ENCODE data around the gene PRR7.

PRR7 gene

GRCh38 chr5:177425196-177425800, 21.3 kb upstream of the PRR7 start:
- ChIA-PET POLR2A (interaction anchor here (0.9 to 2.3 kb wide), 6 partner anchors 14 to 70 kb away, joined by 4 to 19 read pairs (median 7); no protein-coding TSS in a partner anchor), CTCF (interaction anchor here (1.0 to 5.2 kb wide), 5 partner anchors 22 to 55 kb away, joined by 3 to 40 read pairs (median 5); no protein-coding TSS in a partner anchor)
- H3K27ac ChIP-seq (ENCODE audit: extremely low read depth, low read depth, low read length), result 0 out of 2 replicates have a peak overlapping the region, but pooled peaks have one; percentile 62
- TF ChIP-seq ZNF140 (tag by site-specific recombination; IDR thresholded peaks at IDR 0.05) (no peak), ZNF398 (tag by site-specific recombination; IDR thresholded peaks at IDR 0.05) (peak; percentile 6; the same call in 1 of the 2 replicates)
- no peaks in the 10 kb centered on the region for H3K9me3 ChIP-seq (ENCODE audit: control insufficient read depth, insufficient read depth, low read depth, low read length)
- peaks cover 0 to 19% of the 10 kb centered on the region in 2 experiments; a peak in 1 of 3 replicates for H3K36me3 ChIP-seq (ENCODE audit: control insufficient read depth in 2 of 2, insufficient read depth in 1 of 2, low read length in 2 of 2)
- peak overlapping the region; percentile 68 for H3K4me3 ChIP-seq (ENCODE audit: low read depth, low read length)
- no peaks in the 10 kb centered on the region for H3K4me1 ChIP-seq (ENCODE audit: control insufficient read depth, insufficient read depth, low read length)

DNA sequence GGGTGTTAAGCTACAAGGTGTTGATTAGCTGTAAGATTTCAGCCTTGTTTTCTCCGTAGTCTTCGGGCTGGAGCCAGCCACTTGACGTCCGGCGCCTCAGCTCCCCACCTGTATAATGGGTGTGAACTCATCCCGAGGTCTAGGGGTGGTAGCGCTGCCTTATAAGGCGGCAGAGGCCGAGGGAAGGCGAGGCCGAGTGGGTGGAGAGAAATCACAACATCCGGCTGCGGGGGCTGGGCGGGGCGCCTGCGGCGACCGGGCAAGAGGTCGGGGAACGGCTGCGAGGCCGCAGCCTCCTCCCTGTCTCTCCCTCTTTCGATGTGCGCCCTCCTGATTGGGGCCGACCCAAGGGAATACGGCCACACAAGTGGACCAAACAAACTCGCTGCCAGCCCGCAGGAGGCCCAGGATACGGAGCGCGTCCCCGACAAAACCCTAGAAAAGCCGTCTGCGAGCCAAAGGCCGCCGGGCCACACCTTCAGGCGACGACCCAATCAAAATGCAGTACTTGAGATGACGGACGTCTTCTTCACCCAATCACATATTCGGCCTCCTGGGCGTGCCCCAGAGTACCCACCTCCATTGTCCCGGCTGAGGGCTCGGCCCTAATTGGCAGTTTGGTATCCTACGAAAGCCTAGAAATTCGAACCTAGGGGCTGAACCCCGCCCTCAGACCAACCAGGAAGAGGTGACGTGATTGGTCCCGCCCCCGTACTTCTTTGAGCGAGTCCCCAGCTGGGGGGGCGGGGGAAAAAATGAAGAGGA, 20.6 kb upstream of the PRR7 start:
- Histone ChIP-seq H3K9me3 (ENCODE audit: control insufficient read depth, insufficient read depth, low read depth, low read length) (no peaks in the 10 kb centered on the region), H3K4me1 (ENCODE audit: control insufficient read depth, insufficient read depth, low read length) (no peaks in the 10 kb centered on the region), H3K4me3 (ENCODE audit: low read depth, low read length) (peak overlapping the region; percentile 68), H3K27ac (ENCODE audit: extremely low read depth, low read depth, low read length) (peak overlapping the region; percentile 62), H3K36me3 (ENCODE audit: control insufficient read depth in 2 of 2, insufficient read depth in 1 of 2, low read length in 2 of 2) (peaks cover 0 to 26% of the 10 kb centered on the region in 2 experiments; a peak in 1 of 3 replicates)
- ChIA-PET POLR2A (interaction anchor here (0.5 to 4.2 kb wide), 31 partner anchors 8 to 971 kb away, joined by 3 to 45 read pairs (median 6); partner anchors contain the start of genes DBN1, LMAN2 and PDLIM7), CTCF (interaction anchor here (0.5 to 5.2 kb wide), 8 partner anchors 8 to 77 kb away, joined by 3 to 40 read pairs (median 4); no protein-coding TSS in a partner anchor)
- TF ChIP-seq KLF9 (tag by site-specific recombination; IDR thresholded peaks at IDR 0.05; ENCODE audit: low read depth) (peak; percentile 95), WT1 (tag by site-specific recombination; IDR thresholded peaks at IDR 0.05) (peak; percentile 42; the same call in 1 of the 2 replicates), GLI4 (tag by site-specific recombination; IDR thresholded peaks at IDR 0.05) (no peak), SCRT1 (tag by site-specific recombination; IDR thresholded peaks at IDR 0.05; ENCODE audit: borderline replicate concordance) (peak; percentile 57; the same call in 1 of the 2 replicates), ZNF138 (tag by site-specific recombination; IDR thresholded peaks at IDR 0.05; ENCODE audit: borderline replicate concordance) (no peak), YY2 (tag by site-specific recombination; IDR thresholded peaks at IDR 0.05) (no peak), MYNN (tag by site-specific recombination; IDR thresholded peaks at IDR 0.05; ENCODE audit: borderline replicate concordance) (no peak), ZNF830 (tag by site-specific recombination; IDR thresholded peaks at IDR 0.05; ENCODE audit: low read depth) (no peak), ZXDB (tag by site-specific recombination; IDR thresholded peaks at IDR 0.05) (peak; percentile 85), ZNF423 (tag by site-specific recombination; IDR thresholded peaks at IDR 0.05) (0 out of 2 replicates have a peak, but pooled peaks have one; percentile 17), ZNF629 (tag by site-specific recombination; IDR thresholded peaks at IDR 0.05) (peak; percentile 75), PRDM2 (tag by site-specific recombination; IDR thresholded peaks at IDR 0.05; ENCODE audit: borderline replicate concordance) (no peak), SP3 (tag by site-specific recombination; IDR thresholded peaks at IDR 0.05) (peak; percentile 98), ZNF664 (tag by site-specific recombination; IDR thresholded peaks at IDR 0.05) (no peak)
- TF ChIP-seq, protein P1, sequence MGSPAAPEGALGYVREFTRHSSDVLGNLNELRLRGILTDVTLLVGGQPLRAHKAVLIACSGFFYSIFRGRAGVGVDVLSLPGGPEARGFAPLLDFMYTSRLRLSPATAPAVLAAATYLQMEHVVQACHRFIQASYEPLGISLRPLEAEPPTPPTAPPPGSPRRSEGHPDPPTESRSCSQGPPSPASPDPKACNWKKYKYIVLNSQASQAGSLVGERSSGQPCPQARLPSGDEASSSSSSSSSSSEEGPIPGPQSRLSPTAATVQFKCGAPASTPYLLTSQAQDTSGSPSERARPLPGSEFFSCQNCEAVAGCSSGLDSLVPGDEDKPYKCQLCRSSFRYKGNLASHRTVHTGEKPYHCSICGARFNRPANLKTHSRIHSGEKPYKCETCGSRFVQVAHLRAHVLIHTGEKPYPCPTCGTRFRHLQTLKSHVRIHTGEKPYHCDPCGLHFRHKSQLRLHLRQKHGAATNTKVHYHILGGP (tag by site-specific recombination; IDR thresholded peaks at IDR 0.05), result peak; percentile 62; the same call in 1 of the 2 replicates
- TF ChIP-seq, protein P2, sequence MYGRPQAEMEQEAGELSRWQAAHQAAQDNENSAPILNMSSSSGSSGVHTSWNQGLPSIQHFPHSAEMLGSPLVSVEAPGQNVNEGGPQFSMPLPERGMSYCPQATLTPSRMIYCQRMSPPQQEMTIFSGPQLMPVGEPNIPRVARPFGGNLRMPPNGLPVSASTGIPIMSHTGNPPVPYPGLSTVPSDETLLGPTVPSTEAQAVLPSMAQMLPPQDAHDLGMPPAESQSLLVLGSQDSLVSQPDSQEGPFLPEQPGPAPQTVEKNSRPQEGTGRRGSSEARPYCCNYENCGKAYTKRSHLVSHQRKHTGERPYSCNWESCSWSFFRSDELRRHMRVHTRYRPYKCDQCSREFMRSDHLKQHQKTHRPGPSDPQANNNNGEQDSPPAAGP (tag by site-specific recombination; IDR thresholded peaks at IDR 0.05), result peak; percentile 85
- TF ChIP-seq, protein P3, sequence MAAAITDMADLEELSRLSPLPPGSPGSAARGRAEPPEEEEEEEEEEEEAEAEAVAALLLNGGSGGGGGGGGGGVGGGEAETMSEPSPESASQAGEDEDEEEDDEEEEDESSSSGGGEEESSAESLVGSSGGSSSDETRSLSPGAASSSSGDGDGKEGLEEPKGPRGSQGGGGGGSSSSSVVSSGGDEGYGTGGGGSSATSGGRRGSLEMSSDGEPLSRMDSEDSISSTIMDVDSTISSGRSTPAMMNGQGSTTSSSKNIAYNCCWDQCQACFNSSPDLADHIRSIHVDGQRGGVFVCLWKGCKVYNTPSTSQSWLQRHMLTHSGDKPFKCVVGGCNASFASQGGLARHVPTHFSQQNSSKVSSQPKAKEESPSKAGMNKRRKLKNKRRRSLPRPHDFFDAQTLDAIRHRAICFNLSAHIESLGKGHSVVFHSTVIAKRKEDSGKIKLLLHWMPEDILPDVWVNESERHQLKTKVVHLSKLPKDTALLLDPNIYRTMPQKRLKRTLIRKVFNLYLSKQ (tag by site-specific recombination; IDR thresholded peaks at IDR 0.05; ENCODE audit: borderline replicate concordance), result no peak
